Endothelial cell of umbilical vein (primary cell): ENCODE results near the gene POLN. TPM values are rescaled to one million over a fixed set of nuclear protein-coding genes. Genes with fewer than 3 reads are reported as not detected.

Experiments used
- BruUV-seq: library from RNA; stranded (reverse); fragments of 400-500 nt; replicated peaks from 2 replicates; lab custom pipeline; 2021; lab: Mats Ljungman, UMichigan
- CTCF ChIA-PET: fragments of 300-600, 350-600 bp; sonication (Branson Sonifier 250); formaldehyde crosslinking; loops from one replicate; lab custom pipeline; 2021; ENCODE audit warnings: antibody characterized with exemption, inconsistent platforms; lab: Charles Lee
- POLR2A ChIA-PET: fragments of 300-600, 350-600 bp; sonication (Branson Sonifier 250); formaldehyde crosslinking; loops from one replicate; lab custom pipeline; 2021; ENCODE audit warnings: antibody characterized with exemption, inconsistent platforms; lab: Charles Lee
- DNase-seq: peaks from one replicate; pipeline ENCODE4 v3.0.0-alpha.2; 2011; ENCODE audit warnings: low read depth, low spot score
- FAIRE-seq: peaks from 2 replicates; lab custom pipeline; 2011; peaks lifted over from hg19 to GRCh38; lab: Jason Lieb, UNC
- H2AFZ ChIP-seq: 2 replicates; pipeline ENCODE4 v1.6.0; 2012; ENCODE audit warnings: low read depth, low read length, control low read depth, inconsistent platforms
- H3K27ac ChIP-seq: 2 replicates; pipeline ENCODE4 v1.5.1; 2011; ENCODE audit warnings: low read depth, mild to moderate bottlenecking, control low read depth, low read length, moderate library complexity; ENCODE audit not compliant: insufficient read depth
- H3K27me3 ChIP-seq, 2 experiments: 2 replicates each; pipeline versions ENCODE4 v1.6.0 to v1.6.1; 2011; ENCODE audit warnings: low read length in 2 of 2, mixed read lengths in 1 of 2; ENCODE audit not compliant: control insufficient read depth in 2 of 2, insufficient read depth in 2 of 2
- H3K36me3 ChIP-seq, 2 experiments: 2 replicates in 1 of 2; 3 replicates in 1 of 2; pipeline ENCODE4 v1.5.1; 2011; ENCODE audit warnings: low read length in 2 of 2, mild to moderate bottlenecking in 1 of 2, moderate library complexity in 1 of 2; ENCODE audit not compliant: control insufficient read depth in 2 of 2, insufficient read depth in 2 of 2; ENCODE audit errors: extremely low read depth in 1 of 2
- H3K4me1 ChIP-seq: 3 replicates; pipeline ENCODE4 v1.5.1; 2011; ENCODE audit warnings: mild to moderate bottlenecking, low read length; ENCODE audit not compliant: control insufficient read depth, insufficient read depth; ENCODE audit errors: extremely low read depth
- H3K4me2 ChIP-seq: 2 replicates; pipeline ENCODE4 v1.6.1; 2011; ENCODE audit warnings: low read length, control low read depth, mixed read lengths; ENCODE audit not compliant: insufficient read depth
- H3K4me3 ChIP-seq, 3 experiments: fragments of 200-600 bp in 1 of 3; sonication (generic), shearing (Covaris generic) in 1 of 3; replicated peaks in 1 of 3; 2 replicates each; pipeline ENCODE4 v1.5.1; 2011 to 2016; ENCODE audit warnings: control low read depth in 3 of 3, low read length in 3 of 3, mild to moderate bottlenecking in 2 of 3, inconsistent platforms in 1 of 3, low read depth in 1 of 3, moderate library complexity in 1 of 3; ENCODE audit not compliant: insufficient read depth in 1 of 3
- H3K79me2 ChIP-seq: 2 replicates; pipeline ENCODE4 v1.6.0; 2012; ENCODE audit warnings: low read length, inconsistent platforms; ENCODE audit not compliant: control insufficient read depth, insufficient read depth
- H3K9ac ChIP-seq: replicated peaks from 2 replicates; pipeline ENCODE3; 2011; ENCODE audit warnings: low read length, control low read depth; ENCODE audit not compliant: insufficient read depth; ENCODE audit errors: extremely low read depth
- H3K9me1 ChIP-seq: replicated peaks from 3 replicates; pipeline ENCODE4 v1.6.0; 2011; ENCODE audit warnings: mild to moderate bottlenecking, low read length; ENCODE audit not compliant: control insufficient read depth, insufficient read depth; ENCODE audit errors: extremely low read depth
- H3K9me3 ChIP-seq: replicated peaks from 2 replicates; pipeline ENCODE4 v1.5.1; 2012; ENCODE audit warnings: low read length, inconsistent platforms; ENCODE audit not compliant: control insufficient read depth, insufficient read depth
- H4K20me1 ChIP-seq: replicated peaks from 2 replicates; pipeline ENCODE3; 2011; ENCODE audit warnings: mild to moderate bottlenecking, low read length; ENCODE audit not compliant: control insufficient read depth, insufficient read depth; ENCODE audit errors: extremely low read depth
- EZH2 ChIP-seq: IDR thresholded peaks from 2 replicates; pipeline ENCODE4 v1.6.1; 2012; ENCODE audit warnings: borderline replicate concordance, low read depth, mild to moderate bottlenecking, moderate library complexity, low read length, inconsistent platforms; ENCODE audit not compliant: severe bottlenecking
- GATA2 ChIP-seq: IDR thresholded peaks from 2 replicates; pipeline ENCODE4 v1.7.0; 2011; ENCODE audit warnings: low read depth, mild to moderate bottlenecking, moderate library complexity, mixed read lengths, low read length; ENCODE audit not compliant: insufficient read length, insufficient read depth
- POLR2AphosphoS5 ChIP-seq: IDR thresholded peaks from 2 replicates; pipeline ENCODE4 v1.6.1; 2012; ENCODE audit warnings: low read depth, mild to moderate bottlenecking, control low read depth, low read length, moderate library complexity; ENCODE audit not compliant: insufficient read depth
- dilution Hi-C: fragments of 300-500 bp; cut with MboI; formaldehyde crosslinking; loops from one replicate; pipeline ENCODE4 v1.15.0; 2019; ENCODE audit warnings: low sequenced_read_pairs; ENCODE audit not compliant: extremely low pct_ligation_motif_present
- intact Hi-C: fragments of 100-400 bp; cut with micrococcal nuclease; formaldehyde crosslinking; loops from one replicate; pipeline ENCODE4 v1.10.0; 2022
- polyA plus RNA-seq, 4 experiments: library from polyadenylated mRNA; depleted of rRNA in 3 of 4; stranded (reverse) in 3 of 4; unstranded in 1 of 4; fragments of >200 nt; gene quantifications; 2 replicates each; pipeline versions ENCODE4 v1.2.1 to v1.2.3, GENCODE V29; 2011 to 2012; ENCODE audit warnings: missing spikeins in 1 of 4
- total RNA-seq: library from RNA; stranded (reverse); gene quantifications from 2 replicates; pipeline ENCODE4 v1.2.3, GENCODE V29; 2021

Gene POLN
- total and polyA plus RNA-seq, 2 donors (not counting 3 experiments of a cell fraction or from before 2014, with no cell fraction given), result 1.3 to 4.2 TPM

DNA sequence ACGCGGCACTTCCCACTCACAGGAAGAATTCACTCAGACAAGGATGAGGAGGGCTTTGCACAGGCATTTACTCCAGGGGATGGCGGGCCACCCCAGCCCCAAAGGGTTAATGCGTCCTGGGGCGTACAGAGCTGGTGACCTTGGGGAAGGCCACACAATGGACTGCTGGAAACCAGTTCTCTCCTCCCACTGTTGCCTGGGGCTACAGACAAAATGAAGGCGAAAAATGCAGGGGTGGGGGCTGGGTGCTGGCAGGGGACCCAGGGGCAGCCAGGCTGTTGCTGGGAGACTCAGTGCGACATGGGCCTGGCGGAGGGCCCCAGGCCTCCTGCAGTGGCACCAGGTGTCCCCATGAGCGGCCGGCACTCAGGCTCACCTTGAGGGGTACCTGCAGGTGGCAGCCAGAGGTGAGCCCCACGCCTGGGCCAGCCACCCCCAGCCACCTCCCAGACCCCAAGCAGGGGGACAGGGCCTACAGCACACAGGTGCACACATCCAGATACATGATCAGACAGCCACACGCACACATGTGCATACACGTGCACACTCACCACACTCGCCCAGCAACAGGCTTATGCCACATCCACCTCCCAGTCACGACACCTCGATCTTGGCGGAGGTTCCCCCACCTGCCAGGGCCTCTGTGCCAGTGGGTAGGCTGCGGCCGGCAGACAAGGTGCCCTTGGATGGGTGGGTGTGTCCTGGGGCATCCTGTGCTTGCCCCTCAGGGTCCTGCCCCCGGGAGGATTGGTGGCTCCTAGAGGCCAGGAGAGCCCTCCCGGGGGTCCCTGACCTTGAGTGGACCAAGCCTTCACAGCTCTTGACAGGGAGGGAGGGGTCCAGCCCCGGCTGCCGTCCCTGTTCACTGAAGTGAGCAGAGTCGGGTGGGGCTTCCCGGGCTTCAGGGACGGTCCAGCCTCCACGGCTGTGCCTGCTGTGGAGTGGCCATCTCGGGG lies 169.7 kb downstream of the POLN start:
- CTCF ChIA-PET, result no interaction called here
- Histone ChIP-seq H3K9ac (no peak overlapping the region), H3K4me3 (no peak overlapping the region)

GRCh38 chr4:2071252-2071911 lies 170.5 kb downstream of the POLN start:
- ChIA-PET CTCF (no interaction called here), POLR2A (no interaction called here)
- FAIRE-seq (no peak), DNase-seq (no peak)
- Histone ChIP-seq H3K4me1 (no peaks in the 10 kb centered on the region), H3K4me2 (no peak overlapping the region), H3K27me3 (no peaks in the 10 kb centered on the region), H3K27ac (no peak overlapping the region), H2AFZ (no peak overlapping the region), H3K79me2 (no peaks in the 10 kb centered on the region), H3K9me3 (no peaks in the 10 kb centered on the region), H3K9ac (no peak overlapping the region), H3K4me3 (no peak overlapping the region), H4K20me1 (no peaks in the 10 kb centered on the region), H3K36me3 (no peaks in the 10 kb centered on the region), H3K9me1 (no peaks in the 10 kb centered on the region)
- BruUV-seq, result no TSS peak
- dilution Hi-C loops, result no loop called here
- TF ChIP-seq EZH2, result no peak
- intact Hi-C loops, result no loop called here

More for the DNA sequence above, 169.7 kb downstream of the POLN start:
- dilution Hi-C loops (no loop called here), intact Hi-C loops (no loop called here)
- DNase-seq (no peak), FAIRE-seq (no peak)
- POLR2A ChIA-PET, result no interaction called here
- Histone ChIP-seq H3K4me2 (no peak overlapping the region), H3K79me2 (no peaks in the 10 kb centered on the region), H2AFZ (no peak overlapping the region), H3K27ac (no peak overlapping the region), H3K9me1 (no peaks in the 10 kb centered on the region), H4K20me1 (no peaks in the 10 kb centered on the region), H3K9me3 (no peaks in the 10 kb centered on the region), H3K4me1 (no peaks in the 10 kb centered on the region), H3K36me3 (no peaks in the 10 kb centered on the region), H3K27me3 (no peaks in the 10 kb centered on the region)
- BruUV-seq, result no TSS peak
- TF ChIP-seq GATA2 (no peak), POLR2AphosphoS5 (no peak)
